Activated naive CD4-positive, alpha-beta T cell treated with anti-CD3 and anti-CD28 coated beads, Interleukin-2, amount 50 U/mL, for 16 hours (primary cell): ENCODE measurements around the gene GRIK4.
"Not testable (repeated sequence)": the region's sequence is repeated elsewhere in the genome, so short reads cannot be mapped to it uniquely, and the experiment has no call there.

Experiments used
- DNase-seq: peaks from one replicate; pipeline ENCODE4 v3.0.0-alpha.2; 2020

The GRIK4 gene

GRCh38 chr11:120974965-120975364 is 463.4 kb downstream of the GRIK4 start:
- DNase-seq, result no peak

- no peak for DNase-seq
These were observed 466.0 kb downstream of the GRIK4 start for GRCh38 chr11:120977266-120978137.

- no peak for DNase-seq
These were observed 467.2 kb downstream of the GRIK4 start for GRCh38 chr11:120978701-120979100.

DNA sequence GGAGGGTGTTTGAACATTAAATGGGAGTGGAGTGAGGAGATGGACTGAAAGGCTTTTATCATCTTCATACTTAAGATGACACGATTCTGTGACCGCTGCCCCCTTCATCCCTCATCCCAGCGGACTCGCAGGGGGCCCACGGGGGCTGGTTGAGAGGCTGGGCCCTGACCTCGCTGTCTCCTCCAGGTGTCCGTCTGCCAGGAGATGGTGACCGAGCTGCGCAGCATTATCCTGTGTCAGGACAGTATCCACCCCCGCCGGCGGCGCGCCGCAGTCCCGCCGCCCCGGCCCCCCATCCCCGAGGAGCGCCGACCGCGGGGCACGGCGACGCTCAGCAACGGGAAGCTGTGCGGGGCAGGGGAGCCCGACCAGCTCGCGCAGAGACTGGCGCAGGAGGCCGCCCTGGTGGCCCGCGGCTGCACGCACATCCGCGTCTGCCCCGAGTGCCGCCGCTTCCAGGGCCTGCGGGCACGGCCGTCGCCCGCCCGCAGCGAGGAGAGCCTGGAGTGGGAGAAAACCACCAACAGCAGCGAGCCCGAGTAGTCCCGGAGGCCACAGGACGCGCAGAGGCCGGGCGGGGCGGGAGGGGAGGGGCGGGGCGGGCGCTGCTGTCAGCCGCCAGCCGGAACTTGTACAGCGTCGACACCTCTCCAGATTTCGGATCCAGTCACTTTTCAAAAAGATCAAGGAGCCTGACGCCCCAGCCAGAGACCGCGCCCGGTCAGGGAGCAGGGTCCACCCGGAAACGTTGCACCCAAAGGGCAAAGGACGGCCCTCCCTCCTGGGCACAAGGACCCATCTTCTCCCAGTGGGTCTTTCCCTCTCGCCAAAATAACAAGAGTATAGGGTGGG is 474.4 kb downstream of the GRIK4 start:
- DNase-seq, result peak; percentile 46

DNA sequence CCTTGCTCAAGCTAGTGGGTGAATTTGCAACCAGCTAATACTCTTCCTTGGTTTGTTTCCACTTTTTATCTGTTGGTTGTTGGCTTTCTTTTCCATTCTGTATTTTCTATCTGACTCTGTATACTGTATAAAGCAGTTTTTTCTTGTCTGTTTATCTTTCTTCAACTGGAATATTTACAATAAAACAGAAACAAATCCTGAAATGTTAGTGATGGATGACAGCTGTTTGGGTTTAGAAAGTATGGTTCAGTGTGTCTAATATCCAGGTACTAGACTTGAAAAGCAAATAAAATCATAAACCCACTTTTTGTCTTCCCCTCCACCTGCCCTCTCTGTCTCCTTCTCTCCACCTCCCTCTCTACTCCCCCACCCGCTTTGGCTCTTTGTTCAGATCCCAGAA is 477.1 kb downstream of the GRIK4 start:
- no peak for DNase-seq

- no peak for DNase-seq
These were observed 480.5 kb downstream of the GRIK4 start for GRCh38 chr11:120991830-120992686.

DNA sequence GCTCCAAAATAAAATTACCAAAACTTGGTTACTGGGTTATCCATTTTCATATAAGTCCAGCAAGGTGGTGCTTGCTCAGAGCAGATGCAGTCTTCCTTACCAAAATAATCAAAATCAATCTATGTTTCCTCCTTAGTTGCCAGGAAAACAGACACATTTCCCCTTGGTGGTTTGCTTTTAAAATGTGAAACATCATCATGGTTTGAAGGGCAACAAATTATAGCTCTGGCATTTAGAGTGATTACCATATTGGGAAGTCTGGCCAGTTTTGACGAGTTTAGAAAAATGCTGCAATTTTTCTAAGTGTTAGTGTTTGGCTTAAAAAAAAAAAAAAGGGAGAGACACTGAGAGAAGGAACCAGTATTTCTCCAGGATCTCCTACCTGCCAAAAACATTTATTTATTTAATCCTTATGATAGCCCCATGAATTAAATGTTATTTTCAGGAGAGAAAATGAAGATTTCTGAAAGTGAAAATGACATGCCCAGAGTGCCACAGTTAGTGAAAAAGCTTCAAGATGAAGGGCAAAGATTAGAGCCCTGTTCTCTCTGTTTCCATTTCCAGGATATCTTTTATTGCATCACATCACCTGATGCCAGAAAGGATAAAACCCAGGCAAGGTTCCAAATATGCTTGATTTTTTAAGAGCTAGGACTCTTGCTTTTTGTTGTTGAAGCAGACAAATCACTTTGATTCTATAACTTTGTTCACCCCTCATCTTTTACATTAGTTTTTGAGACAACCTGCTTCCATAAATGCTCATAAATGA is 482.7 kb downstream of the GRIK4 start:
- no peak for DNase-seq

GRCh38 chr11:120995184-120995583 is 483.6 kb downstream of the GRIK4 start:
- no peak for DNase-seq

GRCh38 chr11:120996973-120997372 is 485.4 kb downstream of the GRIK4 start:
- no peak for DNase-seq

- no peak for DNase-seq
These were observed 487.0 kb downstream of the GRIK4 start for GRCh38 chr11:120998581-120998980.

- DNase-seq, result no peak
These were observed 492.8 kb downstream of the GRIK4 start for GRCh38 chr11:121004206-121004840.

GRCh38 chr11:121006922-121007321 is 495.4 kb downstream of the GRIK4 start:
- DNase-seq, result no peak

DNA sequence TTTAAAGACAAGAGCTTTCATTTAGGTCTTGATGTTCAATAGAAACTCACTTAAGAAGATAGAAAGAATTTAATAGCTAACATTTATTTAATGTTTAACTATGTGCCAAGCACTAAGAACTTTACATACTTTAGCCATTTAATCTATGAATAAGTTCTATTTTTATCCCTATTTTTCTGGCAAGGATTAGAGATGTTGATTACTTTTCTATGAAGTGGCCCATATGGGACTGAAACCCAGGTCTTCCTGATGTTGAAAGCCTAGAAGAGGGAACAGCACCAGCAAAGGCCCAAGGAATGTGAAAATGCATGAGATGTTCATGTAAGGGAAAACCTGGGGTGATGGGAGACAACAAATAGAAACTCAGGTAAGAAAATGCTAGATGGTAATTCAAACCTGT is 497.0 kb downstream of the GRIK4 start:
- DNase-seq, result no peak

DNA sequence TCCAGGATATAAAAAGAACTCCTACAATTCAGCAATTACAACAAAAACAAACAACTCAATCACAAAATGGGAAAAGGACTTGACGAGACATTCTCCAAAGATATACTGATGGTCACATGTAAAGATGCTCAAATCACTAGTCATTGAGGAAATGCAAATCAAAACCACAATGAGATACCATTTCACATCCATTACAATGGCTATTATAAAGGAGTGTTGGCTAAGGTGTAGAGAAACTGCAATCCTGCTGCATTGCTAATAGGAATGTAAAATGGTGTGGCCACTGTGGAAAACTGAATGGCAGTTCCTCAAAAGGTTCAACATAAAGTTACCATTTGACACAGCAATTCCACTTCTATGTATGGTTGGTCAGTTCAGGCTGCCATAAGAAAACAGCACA is 500.5 kb downstream of the GRIK4 start:
- no peak for DNase-seq

DNA sequence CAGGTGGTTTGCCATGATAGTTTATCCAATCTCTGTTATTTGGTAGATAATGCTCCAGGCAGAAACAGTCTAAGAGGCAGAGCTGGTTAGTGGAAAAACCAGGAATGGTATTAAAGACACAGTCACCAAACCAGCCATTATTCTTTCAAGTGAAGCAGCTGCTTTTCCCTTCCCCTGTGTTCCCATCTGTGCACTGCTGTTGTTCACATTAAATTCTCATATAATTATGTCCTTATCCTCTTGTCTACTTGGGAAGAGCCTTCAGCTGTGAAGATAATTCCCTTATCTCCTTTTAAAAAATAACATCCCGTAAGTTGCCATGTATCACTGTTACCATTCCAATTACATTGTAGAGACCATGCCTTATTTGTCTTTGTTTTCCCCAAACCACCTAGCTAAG is 507.2 kb downstream of the GRIK4 start:
- DNase-seq, result no peak

DNA sequence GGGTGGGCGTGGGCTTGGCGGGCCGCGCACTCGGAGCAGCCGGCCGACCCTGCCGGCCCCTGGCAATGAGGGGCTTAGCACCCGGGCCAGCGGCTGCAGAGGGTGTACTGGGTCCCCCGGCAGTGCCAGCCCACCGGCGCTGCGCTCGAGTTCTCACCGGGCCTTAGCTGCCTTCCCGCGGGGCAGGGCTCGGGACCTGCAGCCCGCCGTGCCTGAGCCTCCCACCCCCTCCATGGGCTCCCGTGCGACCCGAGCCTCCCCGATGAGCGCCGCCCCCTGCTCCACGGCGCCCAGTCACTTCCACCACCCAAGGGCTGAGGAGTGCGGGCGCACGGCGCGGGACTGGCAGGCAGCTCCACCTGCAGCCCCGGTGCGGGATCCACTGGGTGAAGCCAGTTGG is 510.2 kb downstream of the GRIK4 start:
- not testable (repeated sequence) for DNase-seq

DNA sequence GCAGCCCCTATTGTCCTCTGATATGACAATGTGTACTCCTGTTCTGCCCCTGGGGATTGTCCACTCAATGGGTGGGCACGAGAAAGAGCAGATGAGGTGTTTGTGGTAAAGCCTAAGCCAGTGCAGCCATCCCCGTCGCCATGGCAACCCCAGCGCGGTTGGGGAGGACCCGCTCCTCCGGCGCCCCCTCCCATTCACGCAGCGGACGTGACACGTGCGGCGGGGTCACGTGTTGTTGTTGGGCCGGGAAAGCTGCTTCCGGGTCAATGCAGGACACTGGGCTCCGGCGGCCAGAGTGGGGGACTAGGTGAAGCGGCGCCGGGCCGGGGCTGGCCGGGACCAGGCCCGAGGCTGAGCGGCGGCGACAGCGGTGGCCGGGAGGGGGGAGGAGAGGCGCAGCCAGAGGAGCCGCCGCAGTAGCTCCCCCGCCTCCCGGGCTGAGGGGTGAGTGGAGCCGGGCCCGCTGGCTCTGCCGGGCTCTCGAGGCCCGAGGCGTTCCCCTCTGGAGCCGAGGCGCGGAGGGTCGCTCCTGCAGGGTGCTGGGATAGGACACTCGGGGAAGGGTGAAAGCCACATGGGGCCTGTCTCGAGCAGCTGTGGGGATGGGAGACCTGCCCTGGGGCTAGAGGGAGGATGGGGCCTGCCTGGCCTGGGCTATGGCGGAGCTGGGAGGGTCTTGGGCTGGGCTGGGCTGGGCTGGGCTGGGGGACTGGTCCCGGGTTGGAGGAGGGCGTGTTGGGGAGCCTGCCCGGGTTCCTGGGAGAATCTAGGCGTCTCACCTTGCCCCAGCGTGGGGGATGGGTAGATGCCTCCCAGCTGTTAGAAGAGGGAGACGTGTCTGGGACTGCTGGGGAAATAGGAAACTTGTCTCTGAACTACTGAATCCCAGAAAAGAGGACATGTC is 512.6 kb downstream of the GRIK4 start, which contains the start of gene TBCEL:
Gene TBCEL (plus strand): TSS at position 255 of the 904 bp plus-strand sequence. CDS start 21,589 bp downstream, outside the sequence.
- DNase-seq, result peak; percentile 86

DNA sequence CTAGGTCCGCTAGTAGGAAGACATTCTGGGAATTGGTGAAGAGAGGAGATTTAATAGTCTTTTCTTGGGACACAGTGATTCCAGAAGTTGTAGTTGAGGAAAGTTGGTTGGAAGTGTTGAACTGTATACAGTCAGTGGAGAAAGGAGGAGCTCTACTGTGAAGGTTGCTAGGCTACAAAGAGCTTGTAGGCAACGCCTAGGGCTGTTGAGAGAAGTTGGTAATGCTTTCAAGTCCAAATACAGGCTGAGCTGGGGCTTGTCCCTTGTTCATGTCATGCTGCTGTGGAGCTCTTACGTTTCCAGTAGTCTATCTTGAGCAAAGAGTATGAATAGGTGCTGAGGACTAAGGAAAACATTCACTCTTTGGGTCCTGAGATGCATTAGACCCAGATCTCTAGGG is 513.4 kb downstream of the GRIK4 start:
- DNase-seq, result no peak

GRCh38 chr11:121029153-121029552 is 517.6 kb downstream of the GRIK4 start:
- no peak for DNase-seq

DNA sequence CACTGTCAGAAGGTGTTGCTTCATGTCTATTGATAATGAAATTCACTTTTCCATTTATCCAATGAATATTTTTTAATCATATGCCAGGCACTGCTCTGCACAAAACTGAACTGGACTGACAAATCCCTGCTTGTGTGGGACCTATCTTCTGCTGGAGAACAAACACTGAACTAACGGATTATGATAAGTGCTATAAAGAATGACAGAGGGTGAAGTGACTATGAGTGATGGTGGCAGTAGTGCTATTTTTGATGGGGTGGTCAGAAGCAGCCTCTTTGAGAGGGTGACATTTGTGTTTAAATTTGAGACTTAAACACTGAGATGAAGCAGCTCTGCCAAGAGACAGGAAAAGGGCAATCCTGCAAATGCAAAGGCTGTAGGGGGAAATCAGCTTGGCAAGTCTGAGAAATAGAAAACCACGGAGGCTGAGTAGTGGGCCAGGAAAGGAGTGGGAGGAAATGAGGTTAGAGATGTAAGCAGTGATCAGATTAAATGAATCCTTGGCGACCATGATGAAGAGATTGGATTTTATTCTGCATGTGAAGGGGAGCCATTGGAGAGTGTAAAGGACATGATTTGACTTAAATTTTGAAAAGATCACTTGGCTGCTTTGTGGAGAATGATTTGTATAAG is 518.4 kb downstream of the GRIK4 start:
- no peak for DNase-seq
